Panc1 (cell line): ENCODE measurements around the gene ALDH18A1. TPM values are rescaled to one million over a fixed set of nuclear protein-coding genes. Genes with fewer than 3 reads are reported as not detected.

ENCODE experiments used
- ATAC-seq: fragments of 200-7000 bp; cut with Tn5 transposase; 2 replicates; pipeline ENCODE4 v1.9.1; 2020; ENCODE audit warnings: mild to moderate bottlenecking, moderate library complexity
- BruUV-seq: library from RNA; stranded (reverse); fragments of 400-500 nt; replicated peaks from 2 replicates; lab custom pipeline; 2021; lab: Mats Ljungman, UMichigan
- CTCF ChIA-PET: fragments of 300-600 bp; sonication (Branson Sonifier 250); formaldehyde crosslinking; loops from one replicate; lab custom pipeline; 2022; ENCODE audit warnings: antibody characterized with exemption; lab: Charles Lee
- POLR2A ChIA-PET: fragments of 300-600 bp; sonication (Branson Sonifier 250); formaldehyde crosslinking; loops from one replicate; lab custom pipeline; 2022; ENCODE audit warnings: antibody characterized with exemption; lab: Charles Lee
- DNase-seq: peaks from one replicate; pipeline ENCODE4 v3.0.0-alpha.2; 2010; ENCODE audit warnings: low read depth, low spot score
- H3K27ac ChIP-seq: 2 replicates; pipeline ENCODE4 v1.5.1; 2011; ENCODE audit warnings: mild to moderate bottlenecking, low read length, inconsistent platforms
- H3K27me3 ChIP-seq: fragments of 200-500 bp; sonication (Bioruptor generic); 2 replicates; pipeline ENCODE4 v1.6.0; 2014; ENCODE audit warnings: low read length, inconsistent platforms; ENCODE audit not compliant: control insufficient read depth, insufficient read depth
- H3K36me3 ChIP-seq: fragments of 200-500 bp; sonication (Bioruptor generic); 2 replicates; pipeline ENCODE4 v1.5.1; 2014; ENCODE audit warnings: inconsistent platforms, mild to moderate bottlenecking, low read length, moderate library complexity; ENCODE audit not compliant: control insufficient read depth, insufficient read depth
- H3K4me1 ChIP-seq: 2 replicates; pipeline ENCODE4 v1.5.1; 2011; ENCODE audit warnings: inconsistent platforms, mild to moderate bottlenecking, low read length, moderate library complexity; ENCODE audit not compliant: control insufficient read depth, insufficient read depth
- H3K4me3 ChIP-seq, 2 experiments: 2 replicates each; pipeline ENCODE4 v1.5.1; 2011 to 2012; ENCODE audit warnings: low read depth in 2 of 2, low read length in 2 of 2, mild to moderate bottlenecking in 2 of 2, inconsistent platforms in 1 of 2, moderate library complexity in 1 of 2
- H3K9me3 ChIP-seq: fragments of 200-500 bp; sonication (Bioruptor generic); 2 replicates; pipeline ENCODE4 v1.5.1; 2014; ENCODE audit warnings: low read depth, mild to moderate bottlenecking, inconsistent platforms, low read length, moderate library complexity; ENCODE audit not compliant: control insufficient read depth, insufficient read depth
- CTCF ChIP-seq: fragments of 450-650 bp; IDR thresholded peaks from 2 replicates; pipeline ENCODE4 v1.5.1; 2017; ENCODE audit warnings: mild to moderate bottlenecking
- POLR2AphosphoS5 ChIP-seq: IDR thresholded peaks from 2 replicates; pipeline ENCODE4 v1.6.1; 2012; ENCODE audit warnings: mild to moderate bottlenecking, low read depth, low read length, moderate library complexity
- SIN3A ChIP-seq: IDR thresholded peaks from 2 replicates; pipeline ENCODE4 v1.6.1; 2012; ENCODE audit warnings: low read depth, mild to moderate bottlenecking, low read length, moderate library complexity, borderline replicate concordance; ENCODE audit not compliant: insufficient read depth
- TCF7L2 ChIP-seq: IDR thresholded peaks from 2 replicates; pipeline ENCODE4 v1.6.1; 2011; ENCODE audit warnings: mild to moderate bottlenecking, low read depth, low read length, inconsistent platforms
- in situ Hi-C: cut with HindIII; loops from 2 replicates; pipeline ENCODE4 v1.10.0; 2016; ENCODE audit warnings: low sequenced_read_pairs, low pct_unique_long_range_greater_than_20kb
- intact Hi-C: fragments of 100-400 bp; cut with micrococcal nuclease; formaldehyde crosslinking; loops from one replicate; pipeline ENCODE4 v1.10.0; 2022; ENCODE audit not compliant: unreplicated experiment
- total RNA-seq: library from RNA; stranded (reverse); gene quantifications from one replicate; pipeline ENCODE4 v1.2.1, GENCODE V29; 2021; ENCODE audit not compliant: unreplicated experiment
- TF ChIP-seq, protein P1 (sequence below), 2 experiments: IDR thresholded peaks; 2 replicates each; pipeline ENCODE4 v1.6.1; 2011 to 2012; ENCODE audit warnings: low read depth in 2 of 2, control low read depth in 1 of 2, low read length in 1 of 2, mild to moderate bottlenecking in 1 of 2, moderate library complexity in 1 of 2; ENCODE audit not compliant: insufficient read depth in 1 of 2

ALDH18A1 gene
- total RNA-seq, 1 experiment from 2014 or later = 68.0 TPM

DNA sequence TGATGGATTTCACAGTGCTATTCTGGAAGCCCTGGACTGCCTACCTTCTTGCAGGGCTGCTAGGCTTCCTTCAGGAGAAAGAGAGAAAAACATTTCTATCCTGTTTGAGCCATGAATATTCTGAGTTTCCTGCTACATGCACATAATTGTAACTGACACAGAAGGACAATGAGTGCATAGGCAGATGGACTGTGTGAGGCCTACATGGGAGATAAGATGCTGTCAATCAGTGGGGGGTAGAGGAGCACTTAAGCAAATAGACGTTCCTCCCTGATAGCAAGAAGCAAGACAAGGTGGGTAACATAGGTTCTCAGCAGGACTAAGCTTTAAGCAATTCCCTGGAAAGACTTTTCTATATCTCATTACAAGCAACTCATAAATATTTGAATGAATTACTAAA, 11.6 kb downstream of the ALDH18A1 start:
- Histone ChIP-seq H3K36me3 (peaks cover 4% of the 10 kb centered on the region; the same call in 1 of the 2 replicates), H3K4me1 (no peaks in the 10 kb centered on the region), H3K27me3 (no peaks in the 10 kb centered on the region), H3K9me3 (no peaks in the 10 kb centered on the region), H3K4me3 (no peak overlapping the region), H3K27ac (no peak overlapping the region)
- in situ Hi-C loops (no loop called here), intact Hi-C loops (no loop called here)
- ChIA-PET POLR2A (no interaction called here), CTCF (no interaction called here)
- ATAC-seq (no peak), DNase-seq (no peak)
- TF ChIP-seq, protein P1, sequence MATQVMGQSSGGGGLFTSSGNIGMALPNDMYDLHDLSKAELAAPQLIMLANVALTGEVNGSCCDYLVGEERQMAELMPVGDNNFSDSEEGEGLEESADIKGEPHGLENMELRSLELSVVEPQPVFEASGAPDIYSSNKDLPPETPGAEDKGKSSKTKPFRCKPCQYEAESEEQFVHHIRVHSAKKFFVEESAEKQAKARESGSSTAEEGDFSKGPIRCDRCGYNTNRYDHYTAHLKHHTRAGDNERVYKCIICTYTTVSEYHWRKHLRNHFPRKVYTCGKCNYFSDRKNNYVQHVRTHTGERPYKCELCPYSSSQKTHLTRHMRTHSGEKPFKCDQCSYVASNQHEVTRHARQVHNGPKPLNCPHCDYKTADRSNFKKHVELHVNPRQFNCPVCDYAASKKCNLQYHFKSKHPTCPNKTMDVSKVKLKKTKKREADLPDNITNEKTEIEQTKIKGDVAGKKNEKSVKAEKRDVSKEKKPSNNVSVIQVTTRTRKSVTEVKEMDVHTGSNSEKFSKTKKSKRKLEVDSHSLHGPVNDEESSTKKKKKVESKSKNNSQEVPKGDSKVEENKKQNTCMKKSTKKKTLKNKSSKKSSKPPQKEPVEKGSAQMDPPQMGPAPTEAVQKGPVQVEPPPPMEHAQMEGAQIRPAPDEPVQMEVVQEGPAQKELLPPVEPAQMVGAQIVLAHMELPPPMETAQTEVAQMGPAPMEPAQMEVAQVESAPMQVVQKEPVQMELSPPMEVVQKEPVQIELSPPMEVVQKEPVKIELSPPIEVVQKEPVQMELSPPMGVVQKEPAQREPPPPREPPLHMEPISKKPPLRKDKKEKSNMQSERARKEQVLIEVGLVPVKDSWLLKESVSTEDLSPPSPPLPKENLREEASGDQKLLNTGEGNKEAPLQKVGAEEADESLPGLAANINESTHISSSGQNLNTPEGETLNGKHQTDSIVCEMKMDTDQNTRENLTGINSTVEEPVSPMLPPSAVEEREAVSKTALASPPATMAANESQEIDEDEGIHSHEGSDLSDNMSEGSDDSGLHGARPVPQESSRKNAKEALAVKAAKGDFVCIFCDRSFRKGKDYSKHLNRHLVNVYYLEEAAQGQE (IDR thresholded peaks at IDR 0.05; ENCODE audit: insufficient read depth in 1 of 2, low read depth in 2 of 2, low read length in 1 of 2) = no peak
- TF ChIP-seq CTCF (no peak), POLR2AphosphoS5 (no peak), TCF7L2 (no peak), SIN3A (no peak)
- no TSS peak for BruUV-seq

GRCh38 chr10:95640891-95641315, 15.6 kb downstream of the ALDH18A1 start:
- in situ Hi-C loops (no loop called here), intact Hi-C loops (no loop called here)
- TF ChIP-seq POLR2AphosphoS5 (no peak), SIN3A (no peak), TCF7L2 (no peak), CTCF (no peak)
- TF ChIP-seq, protein P1 (IDR thresholded peaks at IDR 0.05; ENCODE audit: insufficient read depth in 1 of 2, low read depth in 2 of 2, low read length in 1 of 2) = no peak
- CTCF ChIA-PET = interaction anchor here (0.7 kb wide), 1 partner anchor 251 kb away, joined by 3 read pairs; no protein-coding TSS in a partner anchor
- ATAC-seq (no peak), DNase-seq (no peak)
- no peaks in the 10 kb centered on the region for H3K9me3 ChIP-seq
- H3K27ac ChIP-seq = no peak overlapping the region
- peaks cover 10% of the 10 kb centered on the region for H3K36me3 ChIP-seq
- H3K27me3 ChIP-seq = no peaks in the 10 kb centered on the region
- POLR2A ChIA-PET = no interaction called here
- no peaks in the 10 kb centered on the region for H3K4me1 ChIP-seq
- H3K4me3 ChIP-seq = no peak overlapping the region
- BruUV-seq = no TSS peak
